GM12891 (cell line): ENCODE results near the gene VTI1A.

Source experiments
- DNase-seq: peaks from one replicate; pipeline ENCODE4 v3.0.0; 2011; ENCODE audit warnings: low spot score; ENCODE audit not compliant: insufficient read length
- FAIRE-seq: peaks from 2 replicates; lab custom pipeline; 2011; peaks lifted over from hg19 to GRCh38; lab: Jason Lieb, UNC
- PAX5 ChIP-seq: IDR thresholded peaks from 2 replicates; pipeline ENCODE4 v1.6.1; 2011; ENCODE audit warnings: low read length, moderate library complexity, mild to moderate bottlenecking; ENCODE audit not compliant: insufficient read depth, severe bottlenecking
- POLR2A ChIP-seq: IDR thresholded peaks from 2 replicates; pipeline ENCODE4 v1.6.1; 2011; ENCODE audit warnings: low read depth, low read length, control low read depth
- POLR2AphosphoS5 ChIP-seq: IDR thresholded peaks from 2 replicates; pipeline ENCODE4 v1.6.1; 2011; ENCODE audit warnings: low read depth, low read length, control low read depth
- POU2F2 ChIP-seq: IDR thresholded peaks from 2 replicates; pipeline ENCODE4 v1.6.1; 2011; ENCODE audit warnings: low read depth, mild to moderate bottlenecking, control low read depth, low read length, moderate library complexity
- SPI1 ChIP-seq: IDR thresholded peaks from 2 replicates; pipeline ENCODE4 v1.6.1; 2011; ENCODE audit warnings: low read depth, low read length, control low read depth
- TAF1 ChIP-seq: IDR thresholded peaks from 2 replicates; pipeline ENCODE4 v1.6.1; 2011; ENCODE audit warnings: low read depth, low read length, control low read depth

The VTI1A gene

GRCh38 chr10:112548535-112549276 lies 101.7 kb downstream of the VTI1A start:
- TF ChIP-seq POU2F2 (no peak), POLR2AphosphoS5 (no peak), POLR2A (no peak), PAX5 (no peak), TAF1 (no peak), SPI1 (no peak)
- DNase-seq: no peak
- FAIRE-seq: no peak

- FAIRE-seq (no peak), DNase-seq (no peak)
- TF ChIP-seq POU2F2: no peak
These were observed 105.6 kb downstream of the VTI1A start for GRCh38 chr10:112552593-112553110.

- FAIRE-seq (no peak), DNase-seq (no peak)
- no peak for TF ChIP-seq SPI1
- TF ChIP-seq PAX5: no peak
- TF ChIP-seq POLR2AphosphoS5: no peak
- no peak for TF ChIP-seq TAF1
- TF ChIP-seq POU2F2: no peak
- no peak for TF ChIP-seq POLR2A
These were observed 106.3 kb downstream of the VTI1A start for GRCh38 chr10:112553315-112553714.

GRCh38 chr10:112554263-112554662 lies 107.2 kb downstream of the VTI1A start:
- DNase-seq (no peak), FAIRE-seq (no peak)
- TF ChIP-seq TAF1 (no peak), PAX5 (no peak), POU2F2 (no peak), POLR2AphosphoS5 (no peak), POLR2A (no peak), SPI1 (no peak)

GRCh38 chr10:112557197-112557596 lies 110.2 kb downstream of the VTI1A start:
- no peak for DNase-seq
- FAIRE-seq: no peak
- TF ChIP-seq PAX5 (no peak), TAF1 (no peak), POLR2A (no peak), POLR2AphosphoS5 (no peak), SPI1 (no peak), POU2F2 (no peak)

GRCh38 chr10:112558476-112559142 lies 111.6 kb downstream of the VTI1A start:
- FAIRE-seq: no peak
- DNase-seq: no peak
- TF ChIP-seq PAX5 (no peak), POLR2AphosphoS5 (no peak), SPI1 (no peak), TAF1 (no peak), POLR2A (no peak)

GRCh38 chr10:112559349-112559748 lies 112.3 kb downstream of the VTI1A start:
- TF ChIP-seq SPI1: no peak
- TF ChIP-seq PAX5: no peak
- TF ChIP-seq POU2F2: no peak
- TF ChIP-seq TAF1: no peak
- DNase-seq (no peak), FAIRE-seq (no peak)

GRCh38 chr10:112562122-112562521 lies 115.1 kb downstream of the VTI1A start:
- no peak for FAIRE-seq
- TF ChIP-seq PAX5 (no peak), POLR2AphosphoS5 (no peak), POLR2A (no peak), SPI1 (no peak), POU2F2 (no peak), TAF1 (no peak)

GRCh38 chr10:112562809-112563663 lies 116.0 kb downstream of the VTI1A start:
- DNase-seq (no peak), FAIRE-seq (no peak)
- TF ChIP-seq POLR2A (no peak), SPI1 (no peak), POU2F2 (no peak), POLR2AphosphoS5 (no peak), PAX5 (no peak), TAF1 (no peak)

More at GRCh38 chr10:112562122-112562521, 115.1 kb downstream of the VTI1A start:
- DNase-seq: no peak

GRCh38 chr10:112564337-112564736 lies 117.3 kb downstream of the VTI1A start:
- FAIRE-seq: no peak
- no peak for DNase-seq
- TF ChIP-seq POLR2AphosphoS5 (no peak), PAX5 (no peak), SPI1 (no peak), POU2F2 (no peak), POLR2A (no peak)
